K562 (cell line): Measurements from ENCODE around the gene LRRC25. TPM values are rescaled to one million over a fixed set of nuclear protein-coding genes. Genes with fewer than 3 reads are reported as not detected.

Source experiments
- ATF1 ChIP-seq, 2 experiments: fragments of 450-650 bp in 1 of 2; IDR thresholded peaks; 2 replicates each; pipeline ENCODE4 v1.6.1; 2016; ENCODE audit warnings: missing compliant biosample characterization in 1 of 2, missing genetic modification characterization in 1 of 2
- CC2D1A ChIP-seq: fragments of 450-650 bp; IDR thresholded peaks from 2 replicates; pipeline ENCODE4 v1.6.1; 2017; ENCODE audit warnings: mild to moderate bottlenecking
- ILK ChIP-seq: fragments of 450-650 bp; IDR thresholded peaks from 2 replicates; pipeline ENCODE4 v1.6.1; 2016; ENCODE audit warnings: missing genetic modification characterization, low read depth, mild to moderate bottlenecking, missing compliant biosample characterization, moderate library complexity, borderline replicate concordance
- LEF1 ChIP-seq: fragments of 450-650 bp; IDR thresholded peaks from 2 replicates; pipeline ENCODE4 v1.6.1; 2016; ENCODE audit warnings: mild to moderate bottlenecking
- NCOA6 ChIP-seq: fragments of 450-650 bp; IDR thresholded peaks from 2 replicates; pipeline ENCODE4 v1.6.1; 2017; ENCODE audit warnings: mild to moderate bottlenecking
- NEUROD1 ChIP-seq: fragments of 150-350 bp; IDR thresholded peaks from 2 replicates; pipeline ENCODE4 v1.6.1; 2014; ENCODE audit warnings: borderline replicate concordance, low read length, low read depth; ENCODE audit not compliant: partially characterized antibody
- RFX7 ChIP-seq: fragments of 250-450 bp; sonication (Bioruptor Pico); IDR thresholded peaks from 2 replicates; pipeline ENCODE4 v1.5.1; 2021; ENCODE audit warnings: mild to moderate bottlenecking
- TRIM28 ChIP-seq: fragments of 450-650 bp; IDR thresholded peaks from 2 replicates; pipeline ENCODE4 v1.6.1; 2017
- ZFP30 ChIP-seq: fragments of 250-450 bp; sonication (Bioruptor Pico); IDR thresholded peaks from 2 replicates; pipeline ENCODE4 v1.8.0; 2022; ENCODE audit warnings: moderate library complexity, mild to moderate bottlenecking, inconsistent platforms, borderline replicate concordance
- ZKSCAN3 ChIP-seq: fragments of 250-450 bp; sonication (Bioruptor Pico); IDR thresholded peaks from 2 replicates; pipeline ENCODE4 v1.4.0; 2020
- ZNF175 ChIP-seq: fragments of 200-800 bp; sonication (Bioruptor generic); IDR thresholded peaks from 2 replicates; pipeline ENCODE4 v1.6.1; 2016; ENCODE audit warnings: low read depth, mild to moderate bottlenecking, missing genetic modification characterization, missing compliant biosample characterization
- ZNF316 ChIP-seq: fragments of 450-650 bp; IDR thresholded peaks from 2 replicates; pipeline ENCODE4 v1.6.1; 2016
- ZNF589 ChIP-seq: fragments of 200-800 bp; sonication (Bioruptor generic); IDR thresholded peaks from 2 replicates; pipeline ENCODE4 v1.6.1; 2016; ENCODE audit warnings: low read depth, missing genetic modification characterization, missing compliant biosample characterization
- polyA plus RNA-seq, 8 experiments: library from polyadenylated mRNA; depleted of rRNA in 4 of 8; stranded (reverse) in 5 of 8; unstranded in 3 of 8; fragments of >200 nt; fragmentation: Nextera tagmentation in 2 of 8; fragmentation: Illumina TruSeq in 1 of 8; extraction: Ambion mirVana in 2 of 8; extraction: Trizol in 1 of 8; gene quantifications; 2 replicates each; pipeline versions ENCODE4 v1.2.1 to v1.2.3, GENCODE V29; 2011 to 2014; ENCODE audit warnings: inconsistent platforms in 1 of 8, missing spikeins in 1 of 8
- total RNA-seq, 7 experiments: library from RNA; depleted of rRNA in 6 of 7; stranded (reverse); fragments of >200 nt in 6 of 7; fragmentation: Illumina TruSeq in 2 of 7; extraction: Trizol in 2 of 7; gene quantifications; 2 replicates each; pipeline versions ENCODE4 v1.2.1 to v1.2.3, GENCODE V29; 2011 to 2021; ENCODE audit warnings: low replicate concordance in 1 of 7
- TF ChIP-seq, protein P1 (sequence below): fragments of 200-800 bp; sonication (Bioruptor generic); IDR thresholded peaks from 2 replicates; pipeline ENCODE4 v1.6.1; 2016; ENCODE audit warnings: missing genetic modification characterization, missing compliant biosample characterization
- TF ChIP-seq, protein P2 (sequence below), 3 experiments: fragments of 200-800 bp in 1 of 3; sonication (Bioruptor generic) in 1 of 3; sonication (generic) in 1 of 3; formaldehyde crosslinking in 1 of 3; IDR thresholded peaks; 2 replicates each; pipeline versions ENCODE4 v1.6.1 to v1.8.0; 2016 to 2022; ENCODE audit warnings: mild to moderate bottlenecking in 2 of 3, missing compliant biosample characterization in 2 of 3, missing genetic modification characterization in 2 of 3, missing genetic modification reagents in 1 of 3
- TF ChIP-seq, protein P3 (sequence below): fragments of 450-650 bp; formaldehyde crosslinking; IDR thresholded peaks from 2 replicates; pipeline ENCODE4 v1.4.0; 2020; ENCODE audit warnings: mild to moderate bottlenecking, moderate library complexity
- TF ChIP-seq, protein P4 (sequence below): fragments of 250-450 bp; sonication (Bioruptor Pico); IDR thresholded peaks from 2 replicates; pipeline ENCODE4 v1.8.0; 2022; ENCODE audit warnings: inconsistent platforms, mild to moderate bottlenecking, moderate library complexity, borderline replicate concordance

LRRC25 gene
- total and polyA plus RNA-seq, 9 of the 15 experiments (the other 6 are each of a cell fraction or from before 2014, with no cell fraction given), result 0.07 to 0.36 (median 0.10) TPM; not detected in 3

DNA sequence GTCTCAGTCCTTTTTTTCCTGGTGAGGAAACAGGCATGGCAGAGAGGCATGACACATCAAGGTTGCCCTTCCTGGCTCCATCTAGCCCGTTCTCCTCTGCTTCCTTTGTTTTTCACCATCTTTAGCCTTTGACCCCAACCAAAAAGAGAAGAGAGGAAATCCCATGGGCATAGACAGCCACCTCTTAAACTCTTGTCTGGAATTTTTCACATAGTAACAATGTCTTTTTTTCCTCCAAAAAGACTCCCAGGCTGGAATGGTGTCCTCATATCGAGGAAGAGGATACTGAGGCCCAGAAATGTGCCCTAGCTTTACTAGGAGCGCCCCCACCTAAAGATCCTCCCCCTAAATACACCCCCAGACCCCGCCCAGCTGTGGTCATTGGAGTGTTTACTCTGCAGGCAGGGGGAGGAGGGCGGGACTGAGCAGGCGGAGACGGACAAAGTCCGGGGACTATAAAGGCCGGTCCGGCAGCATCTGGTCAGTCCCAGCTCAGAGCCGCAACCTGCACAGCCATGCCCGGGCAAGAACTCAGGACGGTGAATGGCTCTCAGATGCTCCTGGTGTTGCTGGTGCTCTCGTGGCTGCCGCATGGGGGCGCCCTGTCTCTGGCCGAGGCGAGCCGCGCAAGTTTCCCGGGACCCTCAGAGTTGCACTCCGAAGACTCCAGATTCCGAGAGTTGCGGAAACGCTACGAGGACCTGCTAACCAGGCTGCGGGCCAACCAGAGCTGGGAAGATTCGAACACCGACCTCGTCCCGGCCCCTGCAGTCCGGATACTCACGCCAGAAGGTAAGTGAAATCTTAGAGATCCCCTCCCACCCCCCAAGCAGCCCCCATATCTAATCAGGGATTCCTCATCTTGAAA lies 11.5 kb downstream of the LRRC25 start, which contains the start of gene GDF15 (continued):
- TF ChIP-seq, protein P1, sequence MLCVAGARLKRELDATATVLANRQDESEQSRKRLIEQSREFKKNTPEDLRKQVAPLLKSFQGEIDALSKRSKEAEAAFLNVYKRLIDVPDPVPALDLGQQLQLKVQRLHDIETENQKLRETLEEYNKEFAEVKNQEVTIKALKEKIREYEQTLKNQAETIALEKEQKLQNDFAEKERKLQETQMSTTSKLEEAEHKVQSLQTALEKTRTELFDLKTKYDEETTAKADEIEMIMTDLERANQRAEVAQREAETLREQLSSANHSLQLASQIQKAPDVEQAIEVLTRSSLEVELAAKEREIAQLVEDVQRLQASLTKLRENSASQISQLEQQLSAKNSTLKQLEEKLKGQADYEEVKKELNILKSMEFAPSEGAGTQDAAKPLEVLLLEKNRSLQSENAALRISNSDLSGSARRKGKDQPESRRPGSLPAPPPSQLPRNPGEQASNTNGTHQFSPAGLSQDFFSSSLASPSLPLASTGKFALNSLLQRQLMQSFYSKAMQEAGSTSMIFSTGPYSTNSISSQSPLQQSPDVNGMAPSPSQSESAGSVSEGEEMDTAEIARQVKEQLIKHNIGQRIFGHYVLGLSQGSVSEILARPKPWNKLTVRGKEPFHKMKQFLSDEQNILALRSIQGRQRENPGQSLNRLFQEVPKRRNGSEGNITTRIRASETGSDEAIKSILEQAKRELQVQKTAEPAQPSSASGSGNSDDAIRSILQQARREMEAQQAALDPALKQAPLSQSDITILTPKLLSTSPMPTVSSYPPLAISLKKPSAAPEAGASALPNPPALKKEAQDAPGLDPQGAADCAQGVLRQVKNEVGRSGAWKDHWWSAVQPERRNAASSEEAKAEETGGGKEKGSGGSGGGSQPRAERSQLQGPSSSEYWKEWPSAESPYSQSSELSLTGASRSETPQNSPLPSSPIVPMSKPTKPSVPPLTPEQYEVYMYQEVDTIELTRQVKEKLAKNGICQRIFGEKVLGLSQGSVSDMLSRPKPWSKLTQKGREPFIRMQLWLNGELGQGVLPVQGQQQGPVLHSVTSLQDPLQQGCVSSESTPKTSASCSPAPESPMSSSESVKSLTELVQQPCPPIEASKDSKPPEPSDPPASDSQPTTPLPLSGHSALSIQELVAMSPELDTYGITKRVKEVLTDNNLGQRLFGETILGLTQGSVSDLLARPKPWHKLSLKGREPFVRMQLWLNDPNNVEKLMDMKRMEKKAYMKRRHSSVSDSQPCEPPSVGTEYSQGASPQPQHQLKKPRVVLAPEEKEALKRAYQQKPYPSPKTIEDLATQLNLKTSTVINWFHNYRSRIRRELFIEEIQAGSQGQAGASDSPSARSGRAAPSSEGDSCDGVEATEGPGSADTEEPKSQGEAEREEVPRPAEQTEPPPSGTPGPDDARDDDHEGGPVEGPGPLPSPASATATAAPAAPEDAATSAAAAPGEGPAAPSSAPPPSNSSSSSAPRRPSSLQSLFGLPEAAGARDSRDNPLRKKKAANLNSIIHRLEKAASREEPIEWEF (CRISPR knock-in tag), result peak; percentile 45; the same call in 1 of the 2 replicates
- TF ChIP-seq RFX7 (CRISPR knock-in tag) (no peak), CC2D1A (no peak), ZNF175 (peak; percentile 82; the same call in 1 of the 2 replicates), ZNF316 (no peak), NCOA6 (no peak), NEUROD1 (peak; percentile 75), ZFP30 (CRISPR knock-in tag) (no peak), LEF1 (peak; percentile 70; the same call in 1 of the 2 replicates), ZKSCAN3 (no peak), ZNF589 (CRISPR knock-in tag) (no peak; the same call in none of the 2 replicates), TRIM28 (peak; percentile 51; the same call in 1 of the 2 replicates), ATF1 (CRISPR knock-in tag; IDR thresholded peaks at IDR 0.05) (no peak; the same call in 1 of the 2 replicates), ATF1 (tag; IDR thresholded peaks at IDR 0.05) (peak; percentile 73), ILK (tag) (no peak)
- TF ChIP-seq, protein P2, sequence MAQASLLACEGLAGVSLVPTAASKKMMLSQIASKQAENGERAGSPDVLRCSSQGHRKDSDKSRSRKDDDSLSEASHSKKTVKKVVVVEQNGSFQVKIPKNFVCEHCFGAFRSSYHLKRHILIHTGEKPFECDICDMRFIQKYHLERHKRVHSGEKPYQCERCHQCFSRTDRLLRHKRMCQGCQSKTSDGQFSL (CRISPR knock-in tag; IDR thresholded peaks at IDR 0.05), result peak; percentile 34; the same call in 1 of the 2 replicates
- TF ChIP-seq, protein P2 (tag; IDR thresholded peaks at IDR 0.05), result peak in 1 of 2 experiments; percentile 56; a peak in 2 of 4 replicates
- TF ChIP-seq, protein P3, sequence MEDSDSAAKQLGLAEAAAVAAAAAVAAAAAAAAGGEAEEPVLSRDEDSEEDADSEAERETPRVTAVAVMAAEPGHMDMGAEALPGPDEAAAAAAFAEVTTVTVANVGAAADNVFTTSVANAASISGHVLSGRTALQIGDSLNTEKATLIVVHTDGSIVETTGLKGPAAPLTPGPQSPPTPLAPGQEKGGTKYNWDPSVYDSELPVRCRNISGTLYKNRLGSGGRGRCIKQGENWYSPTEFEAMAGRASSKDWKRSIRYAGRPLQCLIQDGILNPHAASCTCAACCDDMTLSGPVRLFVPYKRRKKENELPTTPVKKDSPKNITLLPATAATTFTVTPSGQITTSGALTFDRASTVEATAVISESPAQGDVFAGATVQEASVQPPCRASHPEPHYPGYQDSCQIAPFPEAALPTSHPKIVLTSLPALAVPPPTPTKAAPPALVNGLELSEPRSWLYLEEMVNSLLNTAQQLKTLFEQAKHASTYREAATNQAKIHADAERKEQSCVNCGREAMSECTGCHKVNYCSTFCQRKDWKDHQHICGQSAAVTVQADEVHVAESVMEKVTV (CRISPR knock-in tag), result 0 out of 2 replicates have a peak, but pooled peaks have one; percentile 56
- TF ChIP-seq, protein P4, sequence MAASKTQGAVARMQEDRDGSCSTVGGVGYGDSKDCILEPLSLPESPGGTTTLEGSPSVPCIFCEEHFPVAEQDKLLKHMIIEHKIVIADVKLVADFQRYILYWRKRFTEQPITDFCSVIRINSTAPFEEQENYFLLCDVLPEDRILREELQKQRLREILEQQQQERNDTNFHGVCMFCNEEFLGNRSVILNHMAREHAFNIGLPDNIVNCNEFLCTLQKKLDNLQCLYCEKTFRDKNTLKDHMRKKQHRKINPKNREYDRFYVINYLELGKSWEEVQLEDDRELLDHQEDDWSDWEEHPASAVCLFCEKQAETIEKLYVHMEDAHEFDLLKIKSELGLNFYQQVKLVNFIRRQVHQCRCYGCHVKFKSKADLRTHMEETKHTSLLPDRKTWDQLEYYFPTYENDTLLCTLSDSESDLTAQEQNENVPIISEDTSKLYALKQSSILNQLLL (CRISPR knock-in tag), result no peak
